Measurements from ENCODE around the gene KDM7A. TPM values are rescaled to one million over a fixed set of nuclear protein-coding genes. Genes with fewer than 3 reads are reported as not detected.

KDM7A gene
- total and polyA plus RNA-seq, 2 of the 8 experiments (the other 6 are each of a cell fraction or from before 2014, with no cell fraction given), result 2.2 to 12.5 TPM

DNA sequence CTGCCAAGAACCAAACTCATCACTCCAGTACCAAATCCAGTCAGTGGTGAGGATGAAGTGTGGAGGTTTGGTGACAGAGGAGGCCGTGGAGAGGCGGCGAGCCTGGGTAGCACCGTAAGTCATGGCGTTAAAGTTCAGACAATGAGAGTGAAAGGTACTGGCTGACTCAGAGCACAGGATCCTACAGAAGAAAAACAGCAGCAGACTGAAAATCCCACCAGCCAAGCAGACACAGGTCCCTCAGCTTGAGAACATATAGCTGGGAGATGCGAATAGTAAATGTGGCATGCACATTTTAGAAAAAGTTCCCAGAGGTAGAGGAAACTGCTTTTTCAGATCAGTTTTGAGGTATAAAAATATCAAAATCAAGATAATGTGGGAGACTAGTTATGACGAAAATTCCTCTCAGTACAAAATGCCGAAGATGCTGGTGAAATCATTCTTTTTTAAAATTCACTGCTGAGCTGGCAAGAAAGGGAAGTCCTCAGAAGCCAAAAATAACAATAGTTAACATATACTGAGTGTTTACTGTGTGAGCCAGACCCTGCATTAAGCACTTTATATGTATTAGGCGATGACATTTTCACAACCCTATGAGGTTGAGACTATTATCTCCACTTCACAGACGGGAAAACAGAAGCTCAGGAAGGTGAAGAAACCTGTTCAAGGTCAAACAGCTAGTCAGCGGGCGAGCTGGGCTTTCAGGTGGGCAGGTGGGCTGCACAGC is 135.0 kb downstream of the KDM7A start:
- Histone ChIP-seq H3K36me3 (ENCODE audit: control insufficient read depth in 2 of 4, insufficient read depth in 4 of 4, low read length in 3 of 4) (no peaks in the 10 kb centered on the region), H3K79me1 (ENCODE audit: low read depth, low read length) (no peaks in the 10 kb centered on the region), H4K91ac (replicated peaks; ENCODE audit: insufficient read length, low read length) (no peak overlapping the region), H2BK120ac (replicated peaks; ENCODE audit: low read depth, low read length) (no peak overlapping the region), H3K23ac (ENCODE audit: insufficient read length) (no peak overlapping the region), H3K23me2 (ENCODE audit: low read depth, low read length) (peaks cover 1% of the 10 kb centered on the region; the same call in 1 of the 2 replicates), H3K4ac (replicated peaks; ENCODE audit: insufficient read length, low read depth, low read length) (no peak overlapping the region), H4K8ac (ENCODE audit: extremely low read depth, insufficient read depth, low read length) (no peak overlapping the region), H4K20me1 (replicated peaks in 1 of 2; ENCODE audit: control insufficient read depth in 1 of 2, insufficient read depth in 2 of 2, low read length in 2 of 2) (peaks cover 0 to 1% of the 10 kb centered on the region in 2 experiments), H3K27ac (ENCODE audit: low read depth, low read length) (no peak overlapping the region), H3K4me3 (ENCODE audit: extremely low read depth in 1 of 4, insufficient read depth in 2 of 4, low read depth in 3 of 4, low read length in 4 of 4) (no peak overlapping the region), H3K4me1 (replicated peaks in 1 of 4; ENCODE audit: control insufficient read depth in 3 of 4, insufficient read depth in 4 of 4, low read length in 3 of 4) (no peaks in the 10 kb centered on the region), H4K5ac (ENCODE audit: insufficient read length, low read depth, low read length) (no peak overlapping the region), H2BK5ac (ENCODE audit: low read depth, low read length) (0 out of 2 replicates have a peak overlapping the region, but pooled peaks have one; percentile 12), H3K9me3 (ENCODE audit: insufficient read depth in 2 of 2, low read depth in 1 of 2, low read length in 1 of 2) (no peaks in the 10 kb centered on the region), H3K18ac (ENCODE audit: extremely low read depth, low read length) (no peak overlapping the region), H3K56ac (replicated peaks; ENCODE audit: insufficient read length, low read depth, low read length) (no peak overlapping the region), H3K9ac (replicated peaks in 1 of 4; ENCODE audit: extremely low read depth in 1 of 4, low read depth in 3 of 4, low read length in 3 of 4) (no peak overlapping the region), H2BK20ac (ENCODE audit: low read length) (no peak overlapping the region), H3K4me2 (ENCODE audit: insufficient read depth in 1 of 2, low read depth in 2 of 2, low read length in 2 of 2) (no peak overlapping the region), H2AFZ (ENCODE audit: low read length) (no peak overlapping the region), H2BK12ac (ENCODE audit: low read depth, low read length) (no peak overlapping the region), H3K14ac (ENCODE audit: insufficient read length) (no peak overlapping the region), H2AK5ac (ENCODE audit: low read depth, low read length) (no peak overlapping the region), H2BK15ac (ENCODE audit: low read length) (no peak overlapping the region), H3K27me3 (replicated peaks in 1 of 4; ENCODE audit: control insufficient read depth in 3 of 4, extremely low read depth in 1 of 4, insufficient read depth in 3 of 4, low read length in 3 of 4) (no peaks in the 10 kb centered on the region), H3K79me2 (ENCODE audit: control insufficient read depth in 1 of 2, insufficient read depth in 2 of 2, low read length in 2 of 2) (no peaks in the 10 kb centered on the region)
- DNase-seq (ENCODE audit: low read depth in 1 of 2, low spot score in 2 of 2) (no peak), FAIRE-seq (no peak)
- WGBS, 2 experiments (ENCODE audit: extremely low coverage in 1 of 2, insufficient coverage in 1 of 2, insufficient read length in 1 of 2, insufficient replicate concordance in 2 of 2, low coverage in 1 of 2, low lambda C conversion rate in 2 of 2, missing lambda C conversion rate in 1 of 2), result 91% methylated on average over 12 of the region's 12 CpGs; no CpG with 5 or more reads in 1 of the 2 experiments
- CTCF ChIA-PET (ENCODE audit: partially characterized antibody), result interaction anchor here (0.6 to 1.3 kb wide), 3 partner anchors 16 to 593 kb away, joined by 3 read pairs; no protein-coding TSS in a partner anchor
- TF ChIP-seq HDAC2 (IDR thresholded peaks at IDR 0.05; ENCODE audit: borderline replicate concordance in 1 of 2, low read depth in 2 of 2, low read length in 2 of 2), result no peak
- no peak for TF ChIP-seq POLR2AphosphoS5 (IDR thresholded peaks at IDR 0.05; ENCODE audit: low read depth, low read length)
- TF ChIP-seq SIRT6 (IDR thresholded peaks at IDR 0.05; ENCODE audit: low read length), result no peak
- no peak for TF ChIP-seq FOSL1 (IDR thresholded peaks at IDR 0.05; ENCODE audit: insufficient read depth, low read depth, low read length)
- TF ChIP-seq CTBP2 (IDR thresholded peaks at IDR 0.05; ENCODE audit: borderline replicate concordance, insufficient read depth, insufficient read length, low read length), result no peak
- no peak for TF ChIP-seq TEAD4 (IDR thresholded peaks at IDR 0.05; ENCODE audit: low read depth, low read length)
- no peak for TF ChIP-seq SAP30 (IDR thresholded peaks at IDR 0.05; ENCODE audit: insufficient read depth, insufficient replicate concordance, low read length)
- POLR2A ChIA-PET (ENCODE audit: partially characterized antibody), result interaction anchor here (0.8 kb wide), 1 partner anchor 20 kb away, joined by 4 read pairs; no protein-coding TSS in a partner anchor
